ENCODE data around the gene ENKD1. TPM values are rescaled to one million over a fixed set of nuclear protein-coding genes. Genes with fewer than 3 reads are reported as not detected.
A peak's percentile ranks its signal among the peaks of the same experiment; 100 is the strongest.

Gene ENKD1
- total RNA-seq, 6 experiments from 2014 or later: 7.4 to 10.8 (median 8.9) TPM

- no peak for TF ChIP-seq CTCF (IDR thresholded peaks at IDR 0.05)
- DNase-seq: no peak
- peaks cover 19% of the 10 kb centered on the region for H3K36me3 Mint-ChIP-seq (ENCODE audit: low read depth)
- no peak overlapping the region for H3K27ac Mint-ChIP-seq
- H3K27me3 Mint-ChIP-seq (ENCODE audit: insufficient read depth): no peaks in the 10 kb centered on the region; the same call in 1 of the 2 replicates
- H3K4me1 Mint-ChIP-seq (ENCODE audit: low read depth): no peaks in the 10 kb centered on the region
- no peaks in the 10 kb centered on the region for H3K9me3 Mint-ChIP-seq
- H3K4me3 Mint-ChIP-seq: no peak overlapping the region
These were observed 29.8 kb downstream of the ENKD1 start for GRCh38 chr16:67636713-67637112.

- H3K27me3 Mint-ChIP-seq (ENCODE audit: insufficient read depth): no peaks in the 10 kb centered on the region; the same call in 1 of the 2 replicates
- no peak overlapping the region for H3K4me3 Mint-ChIP-seq
- H3K4me1 Mint-ChIP-seq (ENCODE audit: low read depth): no peaks in the 10 kb centered on the region
- no peak for DNase-seq
- no peak overlapping the region for H3K27ac Mint-ChIP-seq
- no peak for TF ChIP-seq CTCF (IDR thresholded peaks at IDR 0.05)
- peaks cover 13% of the 10 kb centered on the region for H3K36me3 Mint-ChIP-seq (ENCODE audit: low read depth)
- H3K9me3 Mint-ChIP-seq: no peaks in the 10 kb centered on the region
These were observed 34.0 kb downstream of the ENKD1 start for GRCh38 chr16:67632415-67633172.

GRCh38 chr16:67628216-67628615 lies 38.3 kb downstream of the ENKD1 start:
- TF ChIP-seq CTCF (IDR thresholded peaks at IDR 0.05): no peak
- Mint-ChIP-seq H3K36me3 (ENCODE audit: low read depth) (peaks cover 16% of the 10 kb centered on the region), H3K27ac (no peak overlapping the region), H3K4me3 (no peak overlapping the region), H3K4me1 (ENCODE audit: low read depth) (no peaks in the 10 kb centered on the region), H3K27me3 (ENCODE audit: insufficient read depth) (no peaks in the 10 kb centered on the region), H3K9me3 (no peaks in the 10 kb centered on the region)
- DNase-seq: no peak

GRCh38 chr16:67613808-67614207 lies 52.7 kb downstream of the ENKD1 start:
- H3K9me3 Mint-ChIP-seq: no peaks in the 10 kb centered on the region
- TF ChIP-seq CTCF (IDR thresholded peaks at IDR 0.05): peak; percentile 17; the same call in 1 of the 2 replicates
- no peak overlapping the region for H3K4me3 Mint-ChIP-seq
- peaks cover 17% of the 10 kb centered on the region; the same call in 1 of the 2 replicates for H3K36me3 Mint-ChIP-seq (ENCODE audit: low read depth)
- no peak overlapping the region for H3K27ac Mint-ChIP-seq
- no peaks in the 10 kb centered on the region for H3K4me1 Mint-ChIP-seq (ENCODE audit: low read depth)
- no peaks in the 10 kb centered on the region; the same call in 1 of the 2 replicates for H3K27me3 Mint-ChIP-seq (ENCODE audit: insufficient read depth)
- no peak for DNase-seq

Other genes starting within 250 kb of the ENKD1 start
- gene HSD11B2, start 235.6 kb downstream of the ENKD1 start, total RNA-seq (2021; fragmentation: NEBNext Ultra II Directional; extraction: Animal tissue kit (Norgen Biotek cat#: 25700)): not detected
- gene ATP6V0D1, start 185.6 kb downstream of the ENKD1 start, total RNA-seq (2021; fragmentation: NEBNext Ultra II Directional; extraction: Animal tissue kit (Norgen Biotek cat#: 25700)): 100 to 1,000 TPM; 102 to 130 (median 118) TPM
- not detected for gene AGRP, start 183.2 kb downstream of the ENKD1 start, total RNA-seq (2021; fragmentation: NEBNext Ultra II Directional; extraction: Animal tissue kit (Norgen Biotek cat#: 25700))
- 100 to 1,000 TPM in 1 of 6 experiments, 10 to 100 TPM in 5; 72.2 to 101 (median 82.9) TPM for gene RIPOR1, start 137.9 kb downstream of the ENKD1 start, total RNA-seq (2021; fragmentation: NEBNext Ultra II Directional; extraction: Animal tissue kit (Norgen Biotek cat#: 25700))
- gene CTCF, start 104.2 kb downstream of the ENKD1 start, total RNA-seq (2021; fragmentation: NEBNext Ultra II Directional; extraction: Animal tissue kit (Norgen Biotek cat#: 25700)): 10 to 100 TPM; 22.6 to 31.1 (median 29.4) TPM
- gene CARMIL2, start 21.6 kb downstream of the ENKD1 start, total RNA-seq (2021; fragmentation: NEBNext Ultra II Directional; extraction: Animal tissue kit (Norgen Biotek cat#: 25700)): 1 to 10 TPM; 1.6 to 2.7 (median 1.8) TPM
- gene ACD, start 6.5 kb downstream of the ENKD1 start, total RNA-seq (2021; fragmentation: NEBNext Ultra II Directional; extraction: Animal tissue kit (Norgen Biotek cat#: 25700)): 10 to 100 TPM; 18.0 to 25.8 (median 23.9) TPM
- 1 to 10 TPM in 1 of 6 experiments, under 1 TPM in 5; 0.55 to 1.1 (median 0.86) TPM for gene PARD6A, start 5.8 kb downstream of the ENKD1 start, total RNA-seq (2021; fragmentation: NEBNext Ultra II Directional; extraction: Animal tissue kit (Norgen Biotek cat#: 25700))
- gene C16orf86, start 64 bp upstream of the ENKD1 start, total RNA-seq (2021; fragmentation: NEBNext Ultra II Directional; extraction: Animal tissue kit (Norgen Biotek cat#: 25700)): 1 to 10 TPM; 1.0 to 1.9 (median 1.6) TPM
- gene GFOD2, start 52.6 kb upstream of the ENKD1 start, total RNA-seq (2021; fragmentation: NEBNext Ultra II Directional; extraction: Animal tissue kit (Norgen Biotek cat#: 25700)): 10 to 100 TPM; 14.4 to 19.4 (median 16.9) TPM
- 10 to 100 TPM; 11.5 to 15.6 (median 12.8) TPM for gene RANBP10, start 139.8 kb upstream of the ENKD1 start, total RNA-seq (2021; fragmentation: NEBNext Ultra II Directional; extraction: Animal tissue kit (Norgen Biotek cat#: 25700))
- gene TSNAXIP1, start 140.1 kb upstream of the ENKD1 start, total RNA-seq (2021; fragmentation: NEBNext Ultra II Directional; extraction: Animal tissue kit (Norgen Biotek cat#: 25700)): 1 to 10 TPM in 2 of 6 experiments, under 1 TPM in 4; 0.23 to 1.3 (median 0.79) TPM
- gene THAP11, start 175.6 kb upstream of the ENKD1 start, total RNA-seq (2021; fragmentation: NEBNext Ultra II Directional; extraction: Animal tissue kit (Norgen Biotek cat#: 25700)): 10 to 100 TPM; 15.1 to 18.6 (median 16.2) TPM
- gene NUTF2, start 180.2 kb upstream of the ENKD1 start, total RNA-seq (2021; fragmentation: NEBNext Ultra II Directional; extraction: Animal tissue kit (Norgen Biotek cat#: 25700)): 100 to 1,000 TPM; 182 to 195 (median 185) TPM
- 10 to 100 TPM; 51.2 to 64.2 (median 59.7) TPM for gene CENPT, start 180.9 kb upstream of the ENKD1 start, total RNA-seq (2021; fragmentation: NEBNext Ultra II Directional; extraction: Animal tissue kit (Norgen Biotek cat#: 25700))
- 10 to 100 TPM; 60.2 to 81.0 (median 63.6) TPM for gene EDC4, start 206.3 kb upstream of the ENKD1 start, total RNA-seq (2021; fragmentation: NEBNext Ultra II Directional; extraction: Animal tissue kit (Norgen Biotek cat#: 25700))
- under 1 TPM in 3 of 6 experiments, not detected in 3; 0.25 to 0.51 (median 0.38) TPM for gene NRN1L, start 218.1 kb upstream of the ENKD1 start, total RNA-seq (2021; fragmentation: NEBNext Ultra II Directional; extraction: Animal tissue kit (Norgen Biotek cat#: 25700))
- 10 to 100 TPM; 25.2 to 34.1 (median 29.3) TPM for gene PSKH1, start 226.5 kb upstream of the ENKD1 start, total RNA-seq (2021; fragmentation: NEBNext Ultra II Directional; extraction: Animal tissue kit (Norgen Biotek cat#: 25700))

Measured in HFFc6 (cell line).